Adrenal gland (tissue), 5 donors: ENCODE results near the gene SYNJ2.

Experiments
- CTCF ChIP-seq, 6 experiments: fragments of 450-650 bp in 4 of 6; fragments of 200-600 bp in 2 of 6; sonication (generic) in 1 of 6; IDR thresholded peaks; 1 replicate in 5 of 6; 2 replicates in 1 of 6; pipeline versions ENCODE4 v1.5.1 to v1.8.0; 2016 to 2021; ENCODE audit warnings: antibody characterized with exemption in 6 of 6, mild to moderate bottlenecking in 2 of 6, moderate library complexity in 1 of 6
- POLR2A ChIP-seq, 2 donors: fragments of 450-650 bp; IDR thresholded peaks; one replicate each; pipeline ENCODE4 v1.6.1; 2017; ENCODE audit warnings: antibody characterized with exemption in 2 of 2, mild to moderate bottlenecking in 2 of 2, moderate library complexity in 1 of 2
- donor health status: DM: no; HTN: no; CAD: no.

GRCh38 chr6:158005626-158006180 is 24.0 kb downstream of the SYNJ2 start:
- TF ChIP-seq CTCF (IDR thresholded peaks at IDR 0.05) (no peak), POLR2A (IDR thresholded peaks at IDR 0.05) (no peak)
